HG02852 (cell line): ENCODE data around the gene EPB41L2.

Experiments used
- ATAC-seq: cut with Tn5 transposase; IDR thresholded peaks from one replicate; pipeline ENCODE4 v1.9.1; 2021; ENCODE audit warnings: mild to moderate bottlenecking, moderate library complexity; ENCODE audit not compliant: unreplicated experiment

EPB41L2 gene

GRCh38 chr6:131062241-131063027 is 611 bp downstream of the EPB41L2 start:
- peak; percentile 24 for ATAC-seq

GRCh38 chr6:131061751-131062119 is 1.3 kb downstream of the EPB41L2 start:
- ATAC-seq: no peak

DNA sequence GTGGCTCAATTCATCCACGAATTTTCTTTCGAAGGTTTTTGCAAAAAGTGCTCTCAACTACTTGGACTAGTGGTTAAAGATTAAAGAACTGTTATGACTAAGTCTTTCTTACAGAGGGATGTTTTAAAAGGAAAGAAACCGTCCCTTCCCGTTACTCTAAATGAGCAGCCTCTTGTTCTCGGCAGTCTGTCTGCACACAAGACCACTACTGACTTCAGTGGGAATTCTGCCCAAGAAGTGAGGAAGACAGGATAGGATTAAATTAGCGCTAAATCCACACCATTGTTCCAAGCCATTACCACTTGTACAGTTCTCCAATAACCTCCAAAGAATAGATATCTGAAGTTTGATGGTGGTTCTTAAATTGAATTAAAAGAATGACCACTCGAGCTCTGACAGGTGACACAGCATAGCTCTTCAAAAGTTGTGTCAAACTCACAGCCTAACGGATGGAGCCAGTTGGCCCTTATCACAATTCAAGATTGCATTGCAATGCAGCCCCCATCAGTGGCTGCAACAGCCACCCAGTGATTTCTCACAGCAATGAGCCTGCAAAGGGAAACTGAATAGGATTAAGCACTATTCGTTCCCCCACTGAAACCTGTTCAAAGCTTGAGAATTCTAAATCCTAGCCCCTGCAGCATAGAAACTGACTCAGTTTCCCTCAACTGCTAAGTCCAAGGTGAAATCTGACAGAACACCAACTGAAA is 1.8 kb downstream of the EPB41L2 start:
- no peak for ATAC-seq

DNA sequence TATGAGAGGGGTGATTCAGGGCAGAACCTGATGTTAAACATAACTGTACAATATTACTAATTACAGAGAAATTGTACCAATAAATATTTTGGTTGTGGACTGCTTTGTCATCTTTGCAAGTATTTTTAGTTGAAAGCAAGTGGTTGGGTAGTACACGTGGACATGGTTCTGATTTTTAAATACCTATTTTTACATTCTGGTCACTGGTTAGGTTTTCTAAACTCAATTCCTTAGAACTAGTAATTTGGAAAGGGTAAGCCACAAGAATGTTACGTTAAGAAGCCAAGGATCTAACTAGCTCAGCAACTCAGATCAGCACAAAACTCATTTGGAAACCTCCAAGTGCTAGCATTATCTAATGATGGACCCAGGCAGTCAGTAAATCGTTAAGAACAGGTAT is 2.7 kb downstream of the EPB41L2 start:
- ATAC-seq: no peak

DNA sequence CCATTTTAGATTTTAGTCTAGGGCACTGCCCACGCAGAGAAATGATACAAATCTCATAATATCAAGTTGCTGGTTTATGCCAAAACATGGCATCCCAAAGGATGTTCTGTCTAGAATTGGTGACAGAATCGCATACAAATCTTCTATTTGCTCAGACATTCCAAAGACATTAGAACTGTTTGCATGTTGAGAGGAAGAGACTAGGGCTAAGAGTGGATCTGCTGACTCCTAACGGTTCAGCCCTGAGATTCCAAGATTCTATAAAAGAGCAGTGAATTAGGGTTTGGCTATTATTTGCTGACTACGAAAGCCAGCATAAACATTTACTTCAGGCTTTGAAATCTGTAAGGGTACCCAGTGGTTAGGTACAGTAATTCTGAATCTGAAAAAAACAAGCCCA is 3.6 kb downstream of the EPB41L2 start:
- ATAC-seq: no peak

DNA sequence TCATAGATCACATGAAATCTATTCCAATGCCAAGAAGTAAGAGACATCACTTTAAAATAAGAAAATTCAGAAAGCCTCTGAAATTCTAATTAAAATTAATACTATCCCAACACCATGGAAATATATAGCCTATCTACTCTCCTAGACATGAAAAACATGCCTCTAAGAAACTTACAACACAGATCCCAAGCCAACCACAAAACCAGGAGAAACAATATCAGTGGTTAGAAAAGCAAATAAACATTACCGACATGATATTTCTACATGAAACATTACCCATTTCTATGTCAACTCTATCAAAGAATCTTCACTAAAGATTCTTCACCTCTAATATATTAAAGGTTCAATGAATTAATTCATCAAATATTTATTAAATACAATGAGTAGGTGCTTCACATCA is 4.8 kb downstream of the EPB41L2 start:
- ATAC-seq: no peak

DNA sequence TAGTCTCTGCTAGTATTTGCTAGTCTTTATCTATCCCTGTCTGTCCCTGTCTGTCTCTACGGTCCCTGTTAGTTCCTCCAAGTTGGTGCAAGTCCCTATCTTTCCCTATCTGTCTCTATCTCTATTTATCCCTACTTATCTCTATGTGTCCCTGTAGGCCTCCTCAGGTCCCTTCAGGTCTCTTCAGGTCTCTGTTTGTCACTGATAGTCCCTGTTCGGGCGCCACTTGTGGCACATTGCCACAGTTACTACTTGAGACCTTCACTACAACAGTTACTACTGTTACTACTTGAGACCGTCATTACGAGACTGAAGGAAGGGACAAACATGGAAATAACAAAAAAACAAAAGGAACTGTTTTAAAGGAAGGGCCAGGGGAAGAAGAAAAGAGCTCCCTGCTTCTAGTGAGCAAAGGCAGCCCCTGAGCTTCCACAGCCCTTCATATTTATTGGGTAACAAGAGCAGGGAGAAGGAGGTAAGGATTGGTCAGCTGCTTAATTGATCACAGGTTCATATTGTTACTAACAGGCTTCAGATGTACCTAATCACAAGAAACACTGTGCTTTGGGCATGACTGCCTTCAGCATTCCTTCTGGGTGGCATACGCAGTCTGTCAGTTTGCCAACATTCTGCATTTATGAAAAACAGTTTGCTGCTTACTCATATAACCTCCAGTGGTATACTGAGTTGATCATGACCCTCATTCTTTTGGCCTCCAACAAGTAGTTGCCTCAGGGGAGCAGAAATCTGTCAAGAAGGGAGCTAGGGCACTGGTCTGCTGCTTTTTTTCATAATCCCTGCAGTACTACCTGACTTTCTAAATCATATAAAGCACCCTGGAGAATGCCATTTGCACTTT is 8.4 kb downstream of the EPB41L2 start:
- ATAC-seq: no peak

DNA sequence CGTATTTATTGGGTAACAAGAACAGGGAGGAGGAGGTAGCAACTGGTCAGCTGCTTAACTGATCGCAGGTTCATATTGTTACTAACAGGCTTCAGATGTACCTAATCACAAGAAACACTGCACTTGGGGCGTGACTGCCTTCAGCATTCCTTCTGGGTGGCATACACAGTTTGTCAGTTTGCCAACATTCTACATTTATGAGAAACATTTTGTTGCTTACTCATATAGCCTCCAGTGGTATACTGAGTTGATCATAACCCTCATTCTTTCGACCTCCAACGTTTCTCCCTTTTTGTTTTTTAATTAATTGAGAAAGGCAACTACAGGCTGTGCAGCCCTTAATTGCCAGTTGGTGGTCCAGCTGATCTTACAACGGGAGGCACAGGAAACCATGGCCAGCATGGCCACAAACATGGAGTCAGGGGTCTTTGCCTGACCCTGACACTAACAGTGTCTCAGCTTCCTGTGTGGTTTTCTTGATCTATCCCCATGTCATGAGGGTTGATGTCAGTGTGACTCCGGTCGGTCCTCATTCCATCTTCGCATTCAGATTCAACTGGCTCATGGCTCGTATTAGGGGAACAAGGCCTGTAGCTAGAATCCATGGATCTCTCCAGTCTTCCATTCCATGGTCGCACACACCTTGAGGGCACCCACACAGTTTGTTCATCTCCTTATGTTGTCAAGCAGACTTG is 9.4 kb downstream of the EPB41L2 start:
- no peak for ATAC-seq

DNA sequence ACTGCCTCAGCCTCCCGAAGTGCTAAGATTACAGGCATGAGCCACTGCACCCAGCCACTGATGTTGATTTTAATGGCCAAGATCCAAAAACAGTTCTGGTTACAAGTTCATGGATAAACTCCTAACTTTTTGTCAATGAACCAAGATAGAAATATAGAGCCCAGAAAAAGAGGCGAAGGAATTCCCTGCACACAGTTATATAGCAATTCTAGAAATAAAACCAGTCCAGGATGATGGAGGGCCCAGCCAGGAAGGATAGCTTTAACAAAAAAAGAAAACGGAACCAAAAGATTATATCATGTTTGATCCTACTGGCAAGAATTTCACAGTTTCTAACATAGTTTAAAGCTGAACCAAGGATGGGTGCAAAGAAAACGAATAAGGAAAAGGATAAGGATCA is 10.9 kb downstream of the EPB41L2 start:
- no peak for ATAC-seq

DNA sequence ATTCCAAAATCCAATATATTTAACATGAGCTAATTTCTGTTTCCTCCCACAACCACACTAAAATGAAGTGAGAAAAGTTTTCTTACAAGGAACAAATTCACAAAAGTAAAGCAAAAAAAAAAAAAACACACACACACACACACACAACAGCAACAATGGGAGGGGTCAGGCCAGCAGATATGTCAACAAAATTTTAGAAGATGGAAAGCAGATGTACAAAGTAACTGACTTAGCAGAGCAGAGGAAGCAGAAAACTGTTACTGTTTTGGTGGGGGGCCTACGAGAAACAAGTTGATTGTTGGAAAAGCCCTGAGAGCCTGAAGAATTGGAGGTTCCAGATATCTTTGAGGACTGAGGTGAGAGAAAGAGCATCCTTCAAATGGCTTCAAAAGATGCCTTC is 11.7 kb downstream of the EPB41L2 start:
- no peak for ATAC-seq

- ATAC-seq: no peak
Measured at GRCh38 chr6:131049608-131050007, 13.4 kb downstream of the EPB41L2 start.

GRCh38 chr6:131048933-131049515 is 14.0 kb downstream of the EPB41L2 start:
- no peak for ATAC-seq

- no peak for ATAC-seq
Measured at GRCh38 chr6:131048459-131048858, 14.6 kb downstream of the EPB41L2 start.

GRCh38 chr6:131045139-131045538 is 17.9 kb downstream of the EPB41L2 start:
- no peak for ATAC-seq

DNA sequence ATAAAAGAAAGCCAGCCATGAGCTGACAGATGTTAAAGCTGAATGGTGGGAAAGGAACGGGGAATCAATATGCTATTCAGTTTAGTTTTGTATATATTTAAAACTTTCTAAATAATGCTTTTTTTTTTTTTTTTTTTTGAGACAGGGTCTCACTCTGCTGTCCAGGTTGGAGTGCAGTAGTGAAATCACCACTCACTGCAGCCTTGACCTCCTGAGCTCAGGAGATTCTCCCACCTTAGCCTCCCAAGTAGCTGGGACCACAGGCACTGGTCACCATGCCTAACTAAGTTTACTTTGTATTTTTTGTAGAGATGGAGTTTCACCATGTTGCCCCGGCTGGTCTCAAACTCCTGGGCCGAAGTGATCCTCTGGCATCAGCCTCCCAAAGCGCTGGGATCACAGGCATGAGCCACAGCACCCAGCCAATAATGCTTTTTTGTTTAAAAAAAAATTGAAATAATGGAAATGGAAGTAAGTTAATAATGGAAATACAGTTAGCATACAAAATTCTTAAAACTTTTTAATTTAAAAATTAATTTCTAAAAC is 19.1 kb downstream of the EPB41L2 start:
- ATAC-seq: no peak

DNA sequence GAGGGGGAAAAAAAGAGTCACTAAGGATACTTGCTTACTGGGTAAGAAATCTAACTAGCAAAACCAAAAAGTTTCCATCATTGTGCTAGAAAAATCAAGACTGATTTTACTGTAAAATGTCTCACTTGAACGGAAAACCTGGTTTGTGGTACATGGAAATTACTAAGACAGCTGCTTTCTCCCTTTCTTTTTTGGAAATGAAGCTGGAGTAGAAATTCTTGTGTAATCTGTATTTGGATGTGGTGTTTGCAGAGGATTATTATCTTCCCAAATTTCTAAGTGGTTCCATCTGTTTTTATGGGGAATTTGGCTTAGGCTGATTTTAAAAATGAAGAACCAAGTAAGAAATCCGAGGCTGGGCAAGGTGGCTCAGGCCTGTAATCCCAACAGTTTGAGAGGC is 20.4 kb downstream of the EPB41L2 start:
- ATAC-seq: no peak

- no peak for ATAC-seq
Measured at GRCh38 chr6:131041814-131042213, 21.2 kb downstream of the EPB41L2 start.

DNA sequence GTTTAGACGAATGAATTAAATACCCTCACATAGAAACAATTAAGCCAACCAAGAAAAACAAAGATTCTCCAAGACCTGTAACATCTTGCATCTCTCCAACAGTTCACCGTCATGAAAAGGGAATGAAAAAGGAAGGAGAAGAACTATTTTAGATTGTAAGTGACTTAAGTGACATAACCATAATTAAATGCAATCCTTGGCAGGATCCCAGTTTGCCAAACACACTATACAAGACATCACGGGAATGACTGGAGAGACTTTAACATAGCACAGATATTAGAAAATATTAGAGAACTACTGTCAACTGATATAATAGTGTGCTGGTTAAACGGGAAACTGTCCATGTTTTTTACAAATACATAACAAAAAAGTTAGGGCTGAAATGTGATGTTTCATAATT is 22.2 kb downstream of the EPB41L2 start:
- ATAC-seq: no peak

GRCh38 chr6:131039345-131039680 is 23.7 kb downstream of the EPB41L2 start:
- ATAC-seq: no peak

GRCh38 chr6:131038597-131039344 is 24.3 kb downstream of the EPB41L2 start:
- no peak for ATAC-seq
